Fibroblast of lung (primary cell): ENCODE results near the gene EVI5.

ENCODE experiments used
- CTCF ChIP-seq, 2 donors: IDR thresholded peaks in 1 of 2; conservative IDR thresholded peaks in 1 of 2; 1 replicate in 1 of 2; 2 replicates in 1 of 2; pipeline ENCODE4 v1.5.1; 2011 to 2012; ENCODE audit warnings: low read length in 2 of 2, control low read depth in 1 of 2, inconsistent platforms in 1 of 2, low read depth in 1 of 2, mild to moderate bottlenecking in 1 of 2
- EZH2 ChIP-seq: IDR thresholded peaks from 2 replicates; pipeline ENCODE4 v1.5.1; 2012; ENCODE audit warnings: low read length, control low read depth, mild to moderate bottlenecking; ENCODE audit errors: missing control alignments

- TF ChIP-seq CTCF (conservative IDR thresholded peaks at IDR 0.05 in 1 of 2, IDR thresholded peaks at IDR 0.05 in 1 of 2; ENCODE audit: low read depth in 1 of 2, low read length in 2 of 2) (peak; percentile 4 to 32), EZH2 (no peak)
These were observed 48.5 kb downstream of the EVI5 start for GRCh38 chr1:92736395-92736794.
